LNCAP (cell line): ENCODE results near the gene SPACA7.

Source experiments
- TF ChIP-seq, protein P1 (sequence below): fragments of 450-650 bp; IDR thresholded peaks from 2 replicates; pipeline ENCODE4 v1.5.1; 2017; ENCODE audit warnings: mild to moderate bottlenecking

The SPACA7 gene

DNA sequence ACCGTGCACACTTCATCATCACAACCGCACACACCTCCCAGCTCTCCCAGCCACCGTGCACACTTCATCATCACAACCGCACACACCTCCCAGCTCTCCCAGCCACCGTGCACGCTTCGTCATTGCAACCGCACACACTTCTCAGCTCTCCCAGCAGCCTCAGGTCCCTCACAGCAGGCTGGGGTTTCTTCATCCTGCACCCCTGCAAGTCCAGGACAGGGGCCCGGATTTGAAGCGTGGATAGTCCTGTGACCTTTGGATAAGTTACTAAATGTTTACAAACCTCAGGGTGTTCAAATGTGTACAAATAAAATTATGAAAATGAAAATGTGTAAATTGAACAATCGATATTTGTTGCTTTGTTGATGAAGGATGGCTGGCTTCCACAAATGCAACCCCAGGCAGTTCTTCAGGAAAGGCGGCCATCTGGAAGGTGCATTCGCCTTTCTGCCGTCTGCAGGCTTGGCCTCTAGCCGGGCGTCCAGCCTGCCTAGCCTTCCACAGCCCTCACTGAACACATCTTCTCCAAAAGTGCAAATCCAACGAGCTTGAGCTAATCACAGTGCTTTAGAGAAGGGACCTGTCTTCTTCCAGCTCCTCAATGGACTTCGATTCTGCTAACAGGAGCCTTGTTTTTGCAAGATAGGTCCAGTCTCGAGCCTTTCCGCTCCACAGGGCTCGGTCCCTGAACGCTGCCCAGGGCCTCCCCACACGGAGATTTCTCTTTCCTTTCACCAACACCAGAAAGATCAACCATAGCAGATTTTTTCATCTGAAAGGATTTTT is 74.2 kb downstream of the SPACA7 start:
- TF ChIP-seq, protein P1, sequence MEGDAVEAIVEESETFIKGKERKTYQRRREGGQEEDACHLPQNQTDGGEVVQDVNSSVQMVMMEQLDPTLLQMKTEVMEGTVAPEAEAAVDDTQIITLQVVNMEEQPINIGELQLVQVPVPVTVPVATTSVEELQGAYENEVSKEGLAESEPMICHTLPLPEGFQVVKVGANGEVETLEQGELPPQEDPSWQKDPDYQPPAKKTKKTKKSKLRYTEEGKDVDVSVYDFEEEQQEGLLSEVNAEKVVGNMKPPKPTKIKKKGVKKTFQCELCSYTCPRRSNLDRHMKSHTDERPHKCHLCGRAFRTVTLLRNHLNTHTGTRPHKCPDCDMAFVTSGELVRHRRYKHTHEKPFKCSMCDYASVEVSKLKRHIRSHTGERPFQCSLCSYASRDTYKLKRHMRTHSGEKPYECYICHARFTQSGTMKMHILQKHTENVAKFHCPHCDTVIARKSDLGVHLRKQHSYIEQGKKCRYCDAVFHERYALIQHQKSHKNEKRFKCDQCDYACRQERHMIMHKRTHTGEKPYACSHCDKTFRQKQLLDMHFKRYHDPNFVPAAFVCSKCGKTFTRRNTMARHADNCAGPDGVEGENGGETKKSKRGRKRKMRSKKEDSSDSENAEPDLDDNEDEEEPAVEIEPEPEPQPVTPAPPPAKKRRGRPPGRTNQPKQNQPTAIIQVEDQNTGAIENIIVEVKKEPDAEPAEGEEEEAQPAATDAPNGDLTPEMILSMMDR, result no peak

DNA sequence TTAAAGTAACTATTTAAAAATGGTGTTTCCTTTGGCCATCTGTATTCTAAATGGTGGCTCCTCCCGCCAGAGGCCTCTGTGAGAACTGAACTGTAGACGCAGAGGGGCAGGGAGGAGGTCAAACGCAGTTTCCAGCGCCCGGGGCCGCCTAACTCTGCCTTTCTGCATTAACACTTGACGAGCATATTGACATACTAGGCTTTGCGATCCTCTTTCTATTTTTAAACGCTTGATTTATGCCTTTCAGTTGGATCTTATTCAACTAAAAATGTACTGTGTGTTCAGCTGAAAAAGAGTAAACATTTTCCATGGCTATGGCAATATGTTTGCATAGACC is 74.7 kb downstream of the SPACA7 start:
- TF ChIP-seq, protein P1, result no peak

DNA sequence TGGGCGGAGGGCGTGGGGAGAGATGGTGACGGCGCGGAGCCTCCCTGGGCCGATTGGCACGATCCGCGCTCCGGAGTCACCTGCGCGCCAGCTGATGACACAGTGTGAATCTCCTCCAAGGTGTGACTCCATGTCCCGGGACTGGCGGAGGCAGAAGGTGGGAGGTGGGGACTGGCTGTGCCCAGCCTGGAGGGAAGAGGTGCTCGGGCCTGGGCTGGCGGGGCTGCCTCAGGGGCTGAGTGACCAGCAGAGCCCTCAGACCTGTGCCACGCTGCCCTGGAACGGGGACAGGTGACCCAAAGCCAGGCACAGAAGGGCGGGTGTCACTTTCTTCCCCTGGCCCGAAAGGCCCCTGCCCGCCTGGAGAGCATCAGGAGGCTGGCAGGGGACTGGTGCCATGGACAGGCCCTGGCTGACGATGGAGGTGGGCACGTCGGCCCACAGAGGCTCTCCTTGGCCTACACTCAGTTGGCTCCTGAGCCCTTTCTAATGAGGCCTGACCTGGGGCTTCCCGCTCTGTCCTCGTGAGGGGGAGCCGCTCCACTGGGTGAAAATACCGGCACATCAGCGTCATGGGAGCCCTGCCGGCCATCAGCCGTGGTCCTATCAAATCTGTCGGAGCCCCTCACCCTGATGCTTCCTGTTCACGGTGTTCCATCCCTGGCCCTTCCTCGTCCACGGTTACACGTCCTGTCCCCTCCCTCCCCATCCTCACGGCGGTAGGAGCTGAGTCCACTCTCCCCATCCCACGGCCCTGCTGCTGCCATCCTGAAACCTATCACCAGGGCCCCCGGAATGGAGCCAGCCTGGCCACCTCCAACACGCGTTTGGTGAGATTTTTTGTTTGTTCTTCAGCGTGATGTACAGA is 75.6 kb downstream of the SPACA7 start:
- TF ChIP-seq, protein P1, result no peak

DNA sequence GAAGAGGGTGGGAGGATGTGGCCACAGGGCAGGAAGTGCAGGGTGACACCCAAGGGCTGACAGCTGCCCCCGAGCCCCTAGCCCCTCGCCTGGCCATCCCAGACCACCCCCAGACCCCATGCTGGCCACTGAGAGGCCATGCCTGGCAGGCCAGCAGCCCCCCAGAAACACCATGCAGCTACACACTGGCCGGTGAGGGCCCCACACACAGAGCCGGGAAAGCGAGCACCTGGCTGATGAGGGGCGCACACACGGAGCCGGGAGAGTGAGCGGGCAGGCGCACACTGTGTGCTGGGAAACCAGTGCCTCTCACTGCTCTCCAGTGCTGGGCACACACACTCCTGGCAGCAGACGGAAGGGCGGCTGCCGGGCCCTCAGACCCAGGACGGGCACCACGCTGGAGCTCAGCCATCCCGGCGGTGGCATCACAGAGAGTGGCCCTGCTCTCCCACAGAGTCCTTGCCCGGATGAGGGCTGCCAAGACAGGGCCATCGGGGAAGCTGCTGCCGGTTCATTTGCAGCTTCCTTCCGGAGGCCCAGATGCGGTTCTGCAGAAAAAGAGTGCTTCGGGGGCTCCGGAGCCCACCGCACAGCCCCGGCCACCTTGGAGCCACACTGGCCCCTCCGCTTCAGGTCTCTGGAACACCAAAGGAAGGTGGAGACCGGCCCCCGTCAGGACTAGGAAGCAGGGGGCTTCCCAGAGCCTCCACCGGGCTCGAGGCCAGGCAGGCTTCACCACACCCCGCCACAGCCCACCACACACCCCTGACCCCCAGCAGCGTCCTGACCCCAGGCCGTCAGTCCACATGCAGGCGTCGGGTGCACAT is 76.4 kb downstream of the SPACA7 start:
- TF ChIP-seq, protein P1, result no peak

DNA sequence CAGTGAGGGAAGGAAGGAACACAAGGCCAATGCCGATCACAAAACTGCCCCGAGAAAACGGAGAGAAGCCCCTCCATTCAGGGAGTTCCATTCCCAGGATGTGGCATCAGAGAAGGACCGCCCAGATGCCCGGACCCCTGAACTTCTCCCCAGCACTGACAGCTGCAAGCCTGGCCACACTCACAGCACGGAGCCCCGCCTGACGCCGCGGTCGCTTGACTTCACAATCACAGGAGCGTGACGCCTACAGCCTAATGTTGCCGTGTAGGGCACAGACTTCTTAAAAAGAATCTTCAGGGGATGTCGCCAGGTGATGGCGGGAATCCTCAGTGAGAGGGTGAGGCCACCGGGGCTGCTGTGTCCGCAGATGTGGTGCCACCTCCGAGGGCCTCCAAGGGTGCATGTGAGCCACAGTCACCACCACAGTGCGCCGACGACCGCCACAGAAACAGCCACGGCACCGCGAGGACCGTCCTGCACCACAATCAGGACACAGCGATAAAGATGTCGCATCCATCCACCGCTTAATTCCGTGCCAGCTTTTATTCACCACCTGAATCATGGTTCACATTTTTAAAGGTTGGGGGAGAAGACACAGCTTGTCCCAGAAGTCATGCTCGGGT is 77.2 kb downstream of the SPACA7 start:
- TF ChIP-seq, protein P1, result no peak

DNA sequence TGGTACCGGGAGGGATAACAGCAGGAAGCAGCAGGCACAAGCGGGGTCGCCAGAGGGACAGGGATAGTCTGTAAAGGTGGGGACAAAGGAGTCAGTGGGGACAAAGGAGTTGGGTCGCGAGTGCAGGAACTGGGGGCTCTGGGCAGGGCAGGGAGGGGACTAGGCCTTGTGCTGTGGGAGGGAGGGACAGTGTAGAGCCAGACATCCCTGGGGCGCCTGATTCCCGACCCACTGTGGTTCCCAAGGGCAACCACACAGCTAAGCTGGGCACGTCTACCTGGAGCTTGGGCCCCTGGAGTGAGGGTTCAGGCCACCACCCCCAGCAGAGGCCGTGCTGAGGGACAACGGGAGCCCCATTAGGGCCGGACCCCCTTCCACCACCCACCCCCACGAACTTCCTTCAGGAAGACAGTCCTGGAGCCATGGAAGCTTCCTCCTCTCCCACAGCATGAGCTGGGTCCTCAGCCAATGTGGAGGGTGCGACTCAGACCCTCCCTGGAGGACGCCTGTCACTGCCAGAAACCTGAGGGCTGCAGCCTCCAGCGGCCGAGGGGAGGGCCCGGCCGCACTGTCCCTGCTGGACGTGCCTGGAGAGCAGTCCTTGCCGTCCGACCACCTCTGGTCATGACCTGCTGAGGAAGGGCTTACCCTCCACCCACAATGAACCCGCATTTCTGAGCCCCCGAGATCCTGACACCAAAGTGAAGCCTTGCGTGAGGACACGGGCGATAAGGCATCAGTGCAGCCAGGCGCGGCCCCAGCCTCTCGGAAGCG is 77.9 kb downstream of the SPACA7 start:
- TF ChIP-seq, protein P1, result no peak
